Lower leg skin (tissue), 3 donors: Measurements from ENCODE around the gene KCNT1.

Experiments
- POLR2A ChIP-seq, 2 donors: fragments of 450-650 bp; IDR thresholded peaks; one replicate each; pipeline ENCODE4 v1.6.1; 2016 to 2017; ENCODE audit warnings: antibody characterized with exemption in 2 of 2, mild to moderate bottlenecking in 1 of 2, moderate library complexity in 1 of 2
- TF ChIP-seq, protein P1 (sequence below), 3 donors: fragments of 450-650 bp; IDR thresholded peaks; one replicate each; pipeline ENCODE4 v1.5.1; 2016; ENCODE audit warnings: antibody characterized with exemption in 3 of 3, mild to moderate bottlenecking in 3 of 3, moderate library complexity in 2 of 3

DNA sequence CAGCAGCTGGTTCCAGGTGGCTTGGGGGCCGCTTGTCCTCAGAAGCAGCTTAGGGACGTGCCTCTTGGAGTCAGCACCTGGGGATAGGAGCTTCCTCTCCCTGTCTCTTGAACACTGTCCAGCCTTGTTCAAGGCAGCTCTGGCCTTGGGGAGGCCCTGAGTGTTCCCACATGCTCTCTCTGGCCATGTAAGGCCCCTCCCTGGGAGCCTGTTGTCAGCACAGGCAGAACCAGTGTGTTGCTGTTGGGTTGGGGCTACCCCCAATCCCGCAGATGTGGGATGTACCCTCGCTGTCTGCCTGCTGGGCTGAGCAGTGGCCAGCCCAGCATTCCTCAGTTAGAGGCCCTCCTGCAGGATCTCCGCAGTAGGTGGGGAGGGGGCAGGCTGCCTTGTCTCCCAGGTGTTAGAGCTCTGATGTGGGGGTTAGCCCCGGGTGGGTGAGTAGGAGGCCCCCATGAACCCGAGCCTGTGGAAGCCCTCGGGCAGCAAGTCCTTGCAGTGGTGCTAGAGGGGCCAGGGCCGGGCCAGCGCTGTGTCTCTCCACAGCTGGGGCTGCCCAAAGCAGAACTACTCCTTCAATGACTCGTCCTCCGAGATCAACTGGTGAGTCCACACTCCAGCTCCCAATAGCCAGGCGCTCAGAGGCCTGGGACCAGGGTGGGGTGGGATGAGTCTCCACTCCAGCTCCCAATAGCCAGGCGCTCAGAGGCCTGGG, 51.6 kb downstream of the KCNT1 start:
- TF ChIP-seq, protein P1, sequence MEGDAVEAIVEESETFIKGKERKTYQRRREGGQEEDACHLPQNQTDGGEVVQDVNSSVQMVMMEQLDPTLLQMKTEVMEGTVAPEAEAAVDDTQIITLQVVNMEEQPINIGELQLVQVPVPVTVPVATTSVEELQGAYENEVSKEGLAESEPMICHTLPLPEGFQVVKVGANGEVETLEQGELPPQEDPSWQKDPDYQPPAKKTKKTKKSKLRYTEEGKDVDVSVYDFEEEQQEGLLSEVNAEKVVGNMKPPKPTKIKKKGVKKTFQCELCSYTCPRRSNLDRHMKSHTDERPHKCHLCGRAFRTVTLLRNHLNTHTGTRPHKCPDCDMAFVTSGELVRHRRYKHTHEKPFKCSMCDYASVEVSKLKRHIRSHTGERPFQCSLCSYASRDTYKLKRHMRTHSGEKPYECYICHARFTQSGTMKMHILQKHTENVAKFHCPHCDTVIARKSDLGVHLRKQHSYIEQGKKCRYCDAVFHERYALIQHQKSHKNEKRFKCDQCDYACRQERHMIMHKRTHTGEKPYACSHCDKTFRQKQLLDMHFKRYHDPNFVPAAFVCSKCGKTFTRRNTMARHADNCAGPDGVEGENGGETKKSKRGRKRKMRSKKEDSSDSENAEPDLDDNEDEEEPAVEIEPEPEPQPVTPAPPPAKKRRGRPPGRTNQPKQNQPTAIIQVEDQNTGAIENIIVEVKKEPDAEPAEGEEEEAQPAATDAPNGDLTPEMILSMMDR (IDR thresholded peaks at IDR 0.05): no peak
- no peak for TF ChIP-seq POLR2A (IDR thresholded peaks at IDR 0.05)
